22Rv1 (cell line): ENCODE measurements around the gene ARIH1.

Experiments
- ZFX ChIP-seq: fragments of 450-650 bp; IDR thresholded peaks from 2 replicates; pipeline ENCODE4 v1.6.1; 2017; ENCODE audit warnings: antibody characterized with exemption, borderline replicate concordance
- TF ChIP-seq, protein P1 (sequence below): fragments of 450-650 bp; IDR thresholded peaks from 2 replicates; pipeline ENCODE4 v1.5.1; 2017; ENCODE audit warnings: mild to moderate bottlenecking

DNA sequence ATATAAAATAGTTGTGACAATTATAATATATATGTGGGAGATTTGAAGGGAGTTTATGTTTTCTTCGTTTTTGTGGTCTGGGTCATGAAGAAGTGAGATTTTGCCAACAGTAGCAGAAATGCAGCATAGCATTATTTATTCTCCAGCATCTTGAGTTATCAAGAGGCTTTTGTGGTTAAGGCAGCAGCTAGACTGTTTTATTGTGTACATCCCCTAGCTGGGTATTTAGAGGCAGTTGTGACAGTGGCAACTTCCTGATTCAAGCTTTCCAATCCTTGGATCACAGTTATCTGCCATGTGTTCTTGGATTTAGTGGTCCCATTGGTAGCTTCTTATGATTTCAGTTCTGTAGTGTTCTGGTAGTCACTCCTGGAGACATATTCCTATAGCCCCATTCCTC lies 29.0 kb downstream of the ARIH1 start:
- TF ChIP-seq, protein P1, sequence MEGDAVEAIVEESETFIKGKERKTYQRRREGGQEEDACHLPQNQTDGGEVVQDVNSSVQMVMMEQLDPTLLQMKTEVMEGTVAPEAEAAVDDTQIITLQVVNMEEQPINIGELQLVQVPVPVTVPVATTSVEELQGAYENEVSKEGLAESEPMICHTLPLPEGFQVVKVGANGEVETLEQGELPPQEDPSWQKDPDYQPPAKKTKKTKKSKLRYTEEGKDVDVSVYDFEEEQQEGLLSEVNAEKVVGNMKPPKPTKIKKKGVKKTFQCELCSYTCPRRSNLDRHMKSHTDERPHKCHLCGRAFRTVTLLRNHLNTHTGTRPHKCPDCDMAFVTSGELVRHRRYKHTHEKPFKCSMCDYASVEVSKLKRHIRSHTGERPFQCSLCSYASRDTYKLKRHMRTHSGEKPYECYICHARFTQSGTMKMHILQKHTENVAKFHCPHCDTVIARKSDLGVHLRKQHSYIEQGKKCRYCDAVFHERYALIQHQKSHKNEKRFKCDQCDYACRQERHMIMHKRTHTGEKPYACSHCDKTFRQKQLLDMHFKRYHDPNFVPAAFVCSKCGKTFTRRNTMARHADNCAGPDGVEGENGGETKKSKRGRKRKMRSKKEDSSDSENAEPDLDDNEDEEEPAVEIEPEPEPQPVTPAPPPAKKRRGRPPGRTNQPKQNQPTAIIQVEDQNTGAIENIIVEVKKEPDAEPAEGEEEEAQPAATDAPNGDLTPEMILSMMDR = no peak
- TF ChIP-seq ZFX = no peak
